HepG2 (cell line): ENCODE results near the gene PEX12. TPM values are rescaled to one million over a fixed set of nuclear protein-coding genes. Genes with fewer than 3 reads are reported as not detected.

Experiments used
- ADNP ChIP-seq: sonication (generic); formaldehyde crosslinking; IDR thresholded peaks from 2 replicates; pipeline ENCODE4 v1.4.0; 2020; ENCODE audit warnings: missing genetic modification reagents
- BATF2 ChIP-seq: sonication (generic); formaldehyde crosslinking; IDR thresholded peaks from 2 replicates; pipeline ENCODE4 v1.8.0; 2022; ENCODE audit warnings: mild to moderate bottlenecking, missing genetic modification reagents, moderate library complexity
- HES4 ChIP-seq: sonication (generic); formaldehyde crosslinking; IDR thresholded peaks from 2 replicates; pipeline ENCODE4 v1.9.0; 2021; ENCODE audit warnings: mild to moderate bottlenecking, missing genetic modification reagents, borderline replicate concordance
- KMT2B ChIP-seq: IDR thresholded peaks from 2 replicates; pipeline ENCODE4 v1.6.1; 2016; ENCODE audit warnings: missing genetic modification reagents, missing compliant biosample characterization
- PHF8 ChIP-seq: sonication (generic); formaldehyde crosslinking; IDR thresholded peaks from 2 replicates; pipeline ENCODE4 v1.5.0; 2020; ENCODE audit warnings: missing genetic modification reagents
- SCMH1 ChIP-seq: sonication (generic); formaldehyde crosslinking; IDR thresholded peaks from 2 replicates; pipeline ENCODE4 v1.9.0; 2021; ENCODE audit warnings: missing genetic modification reagents, mild to moderate bottlenecking, borderline replicate concordance
- SIN3A ChIP-seq: IDR thresholded peaks from 2 replicates; pipeline ENCODE4 v1.6.1; 2011; ENCODE audit warnings: low read depth, mild to moderate bottlenecking, control low read depth, low read length, borderline replicate concordance
- TIGD3 ChIP-seq: sonication (generic); formaldehyde crosslinking; IDR thresholded peaks from 2 replicates; pipeline ENCODE4 v1.5.1; 2020; ENCODE audit warnings: mild to moderate bottlenecking, missing genetic modification reagents, borderline replicate concordance
- ZBTB37 ChIP-seq: sonication (generic); formaldehyde crosslinking; IDR thresholded peaks from 2 replicates; pipeline ENCODE4 v1.4.0; 2020; ENCODE audit warnings: mild to moderate bottlenecking, missing genetic modification reagents
- ZEB1 ChIP-seq: IDR thresholded peaks from 2 replicates; pipeline ENCODE4 v1.6.1; 2012; ENCODE audit warnings: mild to moderate bottlenecking, low read depth, inconsistent platforms; ENCODE audit not compliant: insufficient replicate concordance
- ZNF12 ChIP-seq: sonication (generic); formaldehyde crosslinking; IDR thresholded peaks from 2 replicates; pipeline ENCODE4 v1.5.0; 2020; ENCODE audit warnings: missing genetic modification reagents
- ZNF326 ChIP-seq: sonication (generic); formaldehyde crosslinking; IDR thresholded peaks from 2 replicates; pipeline ENCODE4 v1.4.0; 2020; ENCODE audit warnings: missing genetic modification reagents, borderline replicate concordance
- ZNF563 ChIP-seq: sonication (generic); formaldehyde crosslinking; IDR thresholded peaks from 2 replicates; pipeline ENCODE4 v1.8.0; 2022; ENCODE audit warnings: mild to moderate bottlenecking, moderate library complexity, missing genetic modification reagents
- ZNF850 ChIP-seq: sonication (generic); formaldehyde crosslinking; conservative IDR thresholded peaks from 2 replicates; pipeline ENCODE4 v1.9.0; 2021; ENCODE audit warnings: mild to moderate bottlenecking, missing genetic modification reagents
- ZSCAN21 ChIP-seq: sonication (generic); formaldehyde crosslinking; IDR thresholded peaks from 2 replicates; pipeline ENCODE4 v1.8.0; 2022; ENCODE audit warnings: mild to moderate bottlenecking, missing genetic modification reagents, moderate library complexity, borderline replicate concordance
- polyA plus RNA-seq, 8 experiments: library from polyadenylated mRNA; depleted of rRNA in 3 of 8; stranded (reverse) in 7 of 8; unstranded in 1 of 8; fragments of >200 nt; fragmentation: Illumina TruSeq in 4 of 8; extraction: Trizol in 4 of 8; gene quantifications; 2 replicates each; pipeline versions ENCODE4 v1.2.1 to v1.2.3, GENCODE V29; 2011 to 2016; ENCODE audit warnings: low read depth in 4 of 8, missing spikeins in 1 of 8, mixed read lengths in 1 of 8; ENCODE audit not compliant: insufficient read depth in 1 of 8
- total RNA-seq, 5 experiments: library from RNA; depleted of rRNA; stranded (reverse); fragments of >200 nt; fragmentation: Illumina TruSeq; extraction: Trizol; gene quantifications; 2 replicates each; pipeline ENCODE4 v1.2.3, GENCODE V29; 2016; ENCODE audit warnings: low read depth in 1 of 5
- TF ChIP-seq, protein P1 (sequence below): sonication (generic); formaldehyde crosslinking; IDR thresholded peaks from 2 replicates; pipeline ENCODE4 v1.4.0; 2020; ENCODE audit warnings: missing genetic modification reagents, borderline replicate concordance
- TF ChIP-seq, protein P2 (sequence below): sonication (generic); formaldehyde crosslinking; IDR thresholded peaks from 2 replicates; pipeline ENCODE4 v1.8.0; 2023; ENCODE audit warnings: mild to moderate bottlenecking, missing genetic modification reagents

The PEX12 gene
- total and polyA plus RNA-seq, 2 of the 13 experiments (the other 11 are each of a cell fraction or from before 2014, with no cell fraction given): 5.1 to 11.9 TPM

DNA sequence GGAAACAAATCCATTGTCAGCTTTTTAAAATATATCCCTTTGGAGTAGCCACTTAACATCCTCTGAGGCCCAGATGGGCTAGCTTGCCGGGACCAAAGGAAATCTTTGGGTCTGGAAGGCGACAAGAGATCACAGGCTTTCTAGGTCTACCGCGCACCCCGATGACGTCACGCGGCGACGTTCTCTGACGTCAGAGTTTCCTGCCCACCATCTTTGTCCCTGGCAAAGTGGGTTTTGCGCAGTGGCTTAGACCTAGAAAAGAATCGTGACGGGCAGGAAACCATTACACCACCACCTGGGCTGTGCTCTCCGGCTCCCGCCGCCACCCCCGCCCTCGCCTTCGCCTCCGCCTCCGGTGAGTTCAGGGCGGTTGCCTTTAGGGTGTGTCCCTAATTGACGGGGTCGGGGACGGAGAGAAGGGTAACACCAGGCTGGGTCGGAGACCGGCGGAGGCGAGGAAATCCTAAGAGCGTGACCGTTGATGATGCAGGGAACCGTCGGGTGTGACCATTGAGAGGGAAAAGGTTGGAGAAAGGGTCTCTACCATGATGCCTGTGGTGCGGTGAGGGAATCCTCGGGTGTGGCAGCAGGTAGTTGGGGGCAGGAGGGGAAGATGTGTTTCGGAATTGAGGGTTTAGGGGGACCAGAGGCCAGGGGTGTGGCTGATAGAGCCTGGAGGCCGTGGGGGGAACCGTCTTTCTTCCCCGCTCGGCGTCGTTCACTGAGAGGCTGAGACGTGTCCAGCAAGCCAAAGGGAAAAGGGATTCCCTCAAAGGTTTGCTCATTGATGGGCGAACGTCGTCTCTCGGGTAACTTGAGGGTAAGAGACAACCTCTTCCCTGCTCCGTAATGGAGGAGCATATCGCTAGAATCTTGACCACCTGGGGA, 8.9 kb upstream of the PEX12 start, which contains the start of gene AP2B1 (continued):
- TF ChIP-seq ZBTB37 (CRISPR knock-in tag): no peak
- TF ChIP-seq ZNF12 (CRISPR knock-in tag): peak; percentile 34; the same call in 1 of the 2 replicates
- TF ChIP-seq, protein P1, sequence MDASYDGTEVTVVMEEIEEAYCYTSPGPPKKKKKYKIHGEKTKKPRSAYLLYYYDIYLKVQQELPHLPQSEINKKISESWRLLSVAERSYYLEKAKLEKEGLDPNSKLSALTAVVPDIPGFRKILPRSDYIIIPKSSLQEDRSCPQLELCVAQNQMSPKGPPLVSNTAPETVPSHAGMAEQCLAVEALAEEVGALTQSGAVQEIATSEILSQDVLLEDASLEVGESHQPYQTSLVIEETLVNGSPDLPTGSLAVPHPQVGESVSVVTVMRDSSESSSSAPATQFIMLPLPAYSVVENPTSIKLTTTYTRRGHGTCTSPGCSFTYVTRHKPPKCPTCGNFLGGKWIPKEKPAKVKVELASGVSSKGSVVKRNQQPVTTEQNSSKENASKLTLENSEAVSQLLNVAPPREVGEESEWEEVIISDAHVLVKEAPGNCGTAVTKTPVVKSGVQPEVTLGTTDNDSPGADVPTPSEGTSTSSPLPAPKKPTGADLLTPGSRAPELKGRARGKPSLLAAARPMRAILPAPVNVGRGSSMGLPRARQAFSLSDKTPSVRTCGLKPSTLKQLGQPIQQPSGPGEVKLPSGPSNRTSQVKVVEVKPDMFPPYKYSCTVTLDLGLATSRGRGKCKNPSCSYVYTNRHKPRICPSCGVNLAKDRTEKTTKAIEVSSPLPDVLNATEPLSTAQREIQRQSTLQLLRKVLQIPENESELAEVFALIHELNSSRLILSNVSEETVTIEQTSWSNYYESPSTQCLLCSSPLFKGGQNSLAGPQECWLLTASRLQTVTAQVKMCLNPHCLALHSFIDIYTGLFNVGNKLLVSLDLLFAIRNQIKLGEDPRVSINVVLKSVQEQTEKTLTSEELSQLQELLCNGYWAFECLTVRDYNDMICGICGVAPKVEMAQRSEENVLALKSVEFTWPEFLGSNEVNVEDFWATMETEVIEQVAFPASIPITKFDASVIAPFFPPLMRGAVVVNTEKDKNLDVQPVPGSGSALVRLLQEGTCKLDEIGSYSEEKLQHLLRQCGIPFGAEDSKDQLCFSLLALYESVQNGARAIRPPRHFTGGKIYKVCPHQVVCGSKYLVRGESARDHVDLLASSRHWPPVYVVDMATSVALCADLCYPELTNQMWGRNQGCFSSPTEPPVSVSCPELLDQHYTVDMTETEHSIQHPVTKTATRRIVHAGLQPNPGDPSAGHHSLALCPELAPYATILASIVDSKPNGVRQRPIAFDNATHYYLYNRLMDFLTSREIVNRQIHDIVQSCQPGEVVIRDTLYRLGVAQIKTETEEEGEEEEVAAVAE (CRISPR knock-in tag): peak; percentile 82; the same call in 1 of the 2 replicates
- no peak for TF ChIP-seq SCMH1 (CRISPR knock-in tag)
- no peak for TF ChIP-seq BATF2 (CRISPR knock-in tag)
- no peak for TF ChIP-seq TIGD3 (CRISPR knock-in tag)
- TF ChIP-seq ADNP: no peak
- TF ChIP-seq KMT2B (CRISPR knock-in tag): peak; percentile 92
- TF ChIP-seq SIN3A: no peak
- TF ChIP-seq PHF8 (CRISPR knock-in tag): peak; percentile 88
- TF ChIP-seq ZSCAN21 (CRISPR knock-in tag): peak; percentile 71; the same call in 1 of the 2 replicates
- TF ChIP-seq HES4: no peak
- TF ChIP-seq ZNF850 (CRISPR knock-in tag): no peak
- TF ChIP-seq ZEB1: no peak
- TF ChIP-seq ZNF326 (CRISPR knock-in tag): no peak
- no peak for TF ChIP-seq ZNF563
- TF ChIP-seq, protein P2, sequence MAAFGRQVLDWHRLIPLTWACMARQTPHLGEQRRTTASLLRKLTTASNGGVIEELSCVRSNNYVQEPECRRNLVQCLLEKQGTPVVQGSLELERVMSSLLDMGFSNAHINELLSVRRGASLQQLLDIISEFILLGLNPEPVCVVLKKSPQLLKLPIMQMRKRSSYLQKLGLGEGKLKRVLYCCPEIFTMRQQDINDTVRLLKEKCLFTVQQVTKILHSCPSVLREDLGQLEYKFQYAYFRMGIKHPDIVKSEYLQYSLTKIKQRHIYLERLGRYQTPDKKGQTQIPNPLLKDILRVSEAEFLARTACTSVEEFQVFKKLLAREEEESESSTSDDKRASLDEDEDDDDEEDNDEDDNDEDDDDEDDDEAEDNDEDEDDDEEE: 0 out of 2 replicates have a peak, but pooled peaks have one; percentile 51
